Measurements from ENCODE around the gene RAP1A.

DNA sequence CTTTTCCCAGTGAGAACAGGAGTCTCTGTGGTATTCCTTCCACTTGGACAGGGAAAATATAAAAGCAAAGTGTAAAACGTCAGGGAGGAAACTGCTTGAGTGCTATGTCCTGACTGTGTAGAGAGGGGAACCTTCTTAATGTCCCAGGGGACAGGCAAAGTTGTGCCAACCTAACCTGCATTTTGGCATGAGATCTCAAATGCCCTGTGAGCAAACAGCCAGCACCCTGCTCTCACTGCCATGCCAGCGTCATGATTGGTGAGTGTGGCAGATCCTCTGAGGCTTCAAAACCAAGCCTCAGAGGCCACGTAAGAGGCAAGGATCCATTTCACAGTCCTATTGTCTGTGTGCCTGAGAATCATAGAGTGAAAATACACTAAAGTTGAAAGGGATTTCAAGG, 49.7 kb upstream of the RAP1A start:
- no peak for TF ChIP-seq CTCF (IDR thresholded peaks at IDR 0.05; ENCODE audit: low read length)
- no peak for TF ChIP-seq EZH2 (IDR thresholded peaks at IDR 0.05; ENCODE audit: borderline replicate concordance, low read length)

Measured in OCI-LY1 (cell line).